SKM-1 (cell line): Measurements from ENCODE around the gene TGDS.

Experiments
- DNase-seq: peaks from one replicate; lab custom pipeline; 2025; ENCODE audit not compliant: unreplicated experiment; lab: John Stamatoyannopoulos, UW

TGDS gene

GRCh38 chr13:94601446-94602431, 5.8 kb upstream of the TGDS start, which contains the start of gene GPR180:
GPR180 (plus strand) TSS chr13:94601857; CDS start chr13:94601928, 71 bp downstream.
- DNase-seq = peak; percentile 96

GRCh38 chr13:94599877-94600276, 3.9 kb upstream of the TGDS start:
- no peak for DNase-seq

- no peak for DNase-seq
Observed at GRCh38 chr13:94598281-94598680, 2.3 kb upstream of the TGDS start.

- DNase-seq = no peak
Observed at GRCh38 chr13:94596575-94596971, 621 bp upstream of the TGDS start.

GRCh38 chr13:94595001-94595949, 677 bp downstream of the TGDS start:
- no peak for DNase-seq

- DNase-seq = no peak
Observed at GRCh38 chr13:94590744-94591143, 5.2 kb downstream of the TGDS start.

- DNase-seq = no peak
Observed at GRCh38 chr13:94588541-94588940, 7.4 kb downstream of the TGDS start.

GRCh38 chr13:94586371-94586770, 9.6 kb downstream of the TGDS start:
- no peak for DNase-seq

- DNase-seq = no peak
Observed at GRCh38 chr13:94585543-94586101, 10.3 kb downstream of the TGDS start.

GRCh38 chr13:94583926-94584325, 12.0 kb downstream of the TGDS start:
- no peak for DNase-seq

- DNase-seq = no peak
Observed at GRCh38 chr13:94579063-94579462, 16.9 kb downstream of the TGDS start.

GRCh38 chr13:94569615-94570014, 26.3 kb downstream of the TGDS start:
- DNase-seq = no peak

- no peak for DNase-seq
Observed at GRCh38 chr13:94568443-94568842, 27.5 kb downstream of the TGDS start.

- no peak for DNase-seq
Observed at GRCh38 chr13:94567581-94567980, 28.4 kb downstream of the TGDS start.

GRCh38 chr13:94561126-94561525, 34.8 kb downstream of the TGDS start:
- no peak for DNase-seq

GRCh38 chr13:94560116-94560515, 35.8 kb downstream of the TGDS start:
- no peak for DNase-seq

- DNase-seq = no peak
Observed at GRCh38 chr13:94559222-94559795, 36.6 kb downstream of the TGDS start.

- no peak for DNase-seq
Observed at GRCh38 chr13:94558716-94559115, 37.2 kb downstream of the TGDS start.

- no peak for DNase-seq
Observed at GRCh38 chr13:94557684-94558235, 38.2 kb downstream of the TGDS start.

- DNase-seq = no peak
Observed at GRCh38 chr13:94556621-94557020, 39.3 kb downstream of the TGDS start.

GRCh38 chr13:94556041-94556440, 39.9 kb downstream of the TGDS start:
- DNase-seq = no peak
